ENCODE results near the gene MYH6.

DNA sequence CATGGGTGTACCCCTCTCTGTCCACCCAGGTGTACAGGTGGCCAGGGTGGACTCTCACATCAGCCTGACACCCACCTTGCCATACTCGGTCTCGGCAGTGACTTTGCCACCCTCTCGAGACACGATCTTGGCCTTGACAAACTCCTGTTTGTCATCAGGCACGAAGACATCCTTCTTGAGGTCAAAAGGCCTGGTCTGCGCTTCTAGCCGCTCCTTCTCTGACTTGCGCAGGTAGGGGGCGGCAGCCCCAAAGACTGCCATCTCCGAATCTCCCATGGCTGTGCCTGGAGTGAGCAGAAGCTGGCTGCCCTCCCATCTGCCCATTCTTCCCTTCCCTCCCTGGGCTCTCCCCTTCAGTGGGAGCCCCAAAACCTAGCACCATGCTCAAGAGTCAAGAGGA lies 25.4 kb upstream of the MYH6 start:
- TF ChIP-seq EZH2 (IDR thresholded peaks at IDR 0.05) (no peak), POLR2AphosphoS5 (IDR thresholded peaks at IDR 0.05; ENCODE audit: borderline replicate concordance, low read depth, low read length) (no peak), FOXP2 (optimal IDR thresholded peaks at IDR 0.05; ENCODE audit: control extremely low read depth, extremely low read length, insufficient read depth) (no peak)
